Embryonic facial prominence (tissue), 1 donor: ENCODE data around the gene SLC25A12.
A peak's percentile ranks its signal among the peaks of the same experiment; 100 is the strongest.
"Not testable (repeated sequence)": the region's sequence is repeated elsewhere in the genome, so short reads cannot be mapped to it uniquely, and the experiment has no call there.

Experiments
- DNase-seq: peaks from one replicate; pipeline ENCODE4 v3.0.0-alpha.2; 2016; ENCODE audit errors: extremely low spot score

Gene SLC25A12

DNA sequence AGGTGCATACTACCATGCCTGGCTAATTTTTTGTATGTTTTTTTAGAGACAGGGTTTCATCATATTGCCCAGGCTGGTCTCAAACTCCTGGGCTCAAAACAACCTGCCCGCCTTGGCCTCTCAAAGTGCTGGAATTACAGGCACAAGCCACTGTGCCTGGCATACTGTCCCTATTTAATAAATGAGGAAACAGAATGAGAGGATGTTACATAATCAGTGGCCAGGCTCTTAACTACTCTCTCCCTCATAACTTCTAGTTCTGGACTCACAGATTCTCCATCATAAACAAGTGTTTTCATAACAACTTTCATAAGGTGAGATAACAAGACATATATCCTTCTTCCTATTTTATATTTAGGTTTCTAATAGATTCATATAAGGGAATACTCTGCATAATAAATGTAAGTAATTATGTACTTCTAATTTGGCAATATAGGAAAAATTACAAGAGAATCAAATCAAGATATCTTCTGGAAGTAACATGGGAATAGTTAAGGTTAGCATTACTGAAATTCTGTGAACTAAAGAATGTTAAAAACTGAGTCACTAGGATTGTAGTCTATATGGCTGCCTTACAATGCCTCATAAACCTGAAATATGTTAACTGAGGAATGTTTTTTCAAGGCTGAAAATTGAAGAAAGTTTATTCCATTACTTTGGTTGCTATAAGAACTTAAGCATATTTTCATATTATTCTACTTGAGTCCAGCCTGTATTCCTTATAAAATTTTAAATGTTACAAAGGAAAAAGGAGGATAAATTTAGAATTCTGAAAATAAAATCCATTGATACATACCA is 71.3 kb downstream of the SLC25A12 start:
- no peak for DNase-seq

DNA sequence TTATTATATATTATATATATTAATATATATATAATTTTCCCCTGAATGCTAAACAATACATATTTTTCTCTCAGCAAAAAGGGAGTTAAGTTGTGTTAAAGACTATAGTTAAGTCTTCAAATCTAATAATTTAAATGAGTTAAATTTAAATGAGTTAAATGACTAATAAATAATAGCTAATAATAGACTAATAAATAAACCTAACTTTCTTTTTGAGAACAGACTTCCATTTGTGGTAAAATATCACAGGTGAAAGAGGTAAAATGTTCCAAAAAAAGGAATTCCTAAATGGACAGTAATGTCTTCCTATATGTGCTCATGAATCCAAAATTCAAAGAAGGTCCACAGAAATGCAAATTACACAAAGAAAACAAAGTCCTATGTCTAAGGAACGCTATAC is 74.6 kb downstream of the SLC25A12 start:
- no peak for DNase-seq

DNA sequence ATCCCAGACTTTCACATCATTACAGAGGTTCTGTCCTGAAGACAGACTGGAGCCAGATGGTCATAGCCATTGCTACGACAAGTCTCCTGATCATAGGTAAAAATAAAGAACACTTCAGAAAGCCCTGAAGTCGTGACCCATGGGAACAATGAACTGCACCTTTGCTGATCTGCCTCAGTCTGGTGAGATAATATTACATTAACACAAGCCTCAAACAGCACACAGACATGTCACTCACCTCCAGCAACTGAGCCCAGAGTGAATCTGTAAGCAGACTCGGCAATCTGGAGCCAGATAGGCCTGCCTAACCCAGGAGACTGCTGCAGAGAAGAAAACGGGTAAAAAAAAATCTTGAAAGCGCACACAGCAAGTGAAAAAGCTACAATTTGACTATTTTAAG is 79.2 kb downstream of the SLC25A12 start:
- DNase-seq, result no peak

DNA sequence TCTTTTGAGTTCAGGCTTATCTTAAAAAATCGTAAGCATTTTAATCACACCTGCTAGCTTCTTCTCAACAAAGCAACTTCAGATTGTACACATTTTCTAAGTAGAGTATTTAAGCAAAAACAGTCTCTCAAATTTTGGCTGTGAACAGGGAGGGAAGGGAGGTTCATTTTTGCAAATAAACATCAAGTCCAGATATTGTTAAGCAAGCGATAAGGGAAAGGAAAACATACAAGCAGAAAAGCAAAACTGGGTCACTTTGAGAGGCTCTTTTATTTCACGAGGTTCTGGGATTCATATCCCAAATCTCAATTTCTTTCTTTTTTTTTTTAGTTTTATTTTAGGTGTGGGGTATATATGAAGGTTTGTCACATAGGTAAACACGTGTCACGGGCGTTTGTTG is 79.9 kb downstream of the SLC25A12 start:
- no peak for DNase-seq

DNA sequence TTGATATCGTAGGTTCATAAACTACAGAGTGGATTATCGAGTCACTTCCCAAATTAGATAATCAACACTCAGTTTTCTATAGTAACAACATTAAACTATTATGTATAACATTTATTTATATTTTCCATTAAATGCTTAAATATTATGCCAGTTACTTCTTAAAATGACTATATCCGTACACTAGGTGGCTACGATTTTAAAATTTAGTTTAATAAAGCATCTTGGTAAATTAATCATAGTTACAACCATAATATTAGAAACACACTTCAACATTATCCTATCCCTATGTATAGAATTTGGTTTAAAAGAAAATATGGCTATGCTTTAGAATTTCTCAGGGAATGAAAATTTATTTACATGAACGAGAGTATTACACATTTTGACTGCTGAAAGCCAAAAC is 80.3 kb downstream of the SLC25A12 start:
- DNase-seq, result no peak

DNA sequence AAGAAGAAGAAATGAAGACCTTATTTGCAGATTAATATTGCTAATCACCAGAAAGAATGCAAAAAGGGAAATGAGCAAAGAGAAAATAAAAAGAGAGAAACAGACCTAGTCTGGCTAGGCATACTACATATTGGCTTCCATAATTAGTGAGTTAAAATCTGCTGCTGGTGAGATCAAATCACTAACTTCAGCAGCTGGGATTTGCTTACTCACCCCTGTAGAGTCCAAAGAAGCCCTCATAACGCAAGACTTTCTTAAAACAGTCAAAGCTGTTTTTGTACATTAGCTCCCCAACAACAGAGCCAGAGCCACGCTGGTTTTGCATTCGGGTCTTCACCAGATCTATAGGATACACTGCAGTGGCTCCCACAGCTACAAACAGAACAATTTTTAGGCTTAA is 80.9 kb downstream of the SLC25A12 start:
- DNase-seq, result no peak

DNA sequence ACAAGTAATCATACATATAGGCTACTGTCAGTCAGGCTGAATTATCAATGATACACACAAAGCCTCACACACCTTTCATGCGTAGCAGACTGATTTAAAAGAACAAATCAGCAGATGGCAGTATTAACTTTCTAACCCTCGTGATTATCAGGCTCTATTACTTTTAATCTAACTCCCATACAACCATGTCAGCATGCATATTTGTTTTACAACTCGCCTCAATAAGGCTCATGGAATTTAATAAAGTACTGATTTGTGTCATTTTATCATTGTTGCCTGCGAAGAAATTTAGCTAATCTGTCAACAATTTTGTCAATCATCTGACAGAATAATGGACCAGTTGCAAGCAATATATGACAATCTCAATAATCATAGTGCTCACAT is 82.8 kb downstream of the SLC25A12 start:
- no peak for DNase-seq

DNA sequence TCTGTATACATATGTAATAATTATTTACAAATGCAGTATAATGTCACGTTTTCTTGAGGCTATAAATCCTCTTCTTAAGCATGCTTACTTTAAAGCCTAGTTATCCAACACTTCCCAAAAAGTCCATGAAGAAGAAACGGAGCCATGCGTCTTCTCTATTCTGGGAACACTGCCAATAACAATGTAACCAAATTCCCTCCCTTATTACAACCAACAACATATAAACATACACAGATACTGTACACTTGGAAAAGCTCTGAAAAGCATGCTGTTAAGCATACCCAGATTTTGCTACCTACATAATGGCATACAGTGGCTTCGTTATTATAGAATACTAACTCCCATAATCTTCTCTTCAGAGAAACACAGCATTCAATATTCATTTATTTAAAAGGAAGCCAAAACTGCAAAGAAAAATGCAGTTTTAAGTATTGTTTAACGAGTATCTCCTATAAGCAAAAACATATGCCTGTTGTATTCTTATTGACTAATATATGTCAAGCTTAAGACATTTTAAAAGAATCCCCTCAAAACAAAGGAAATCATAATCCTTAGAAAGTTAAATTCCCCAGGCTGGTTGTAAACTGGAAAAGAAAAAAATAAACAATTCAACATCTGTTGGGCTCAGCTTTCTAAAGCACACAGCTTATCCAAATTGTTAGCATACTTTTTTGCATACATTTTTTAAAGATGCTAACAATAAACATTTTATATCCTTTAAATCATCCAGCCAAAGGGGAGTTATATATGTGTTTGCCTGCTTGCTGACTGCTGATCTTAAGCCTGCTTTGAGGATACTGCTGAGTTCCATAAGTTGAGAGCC is 83.4 kb downstream of the SLC25A12 start:
- peak; percentile 73 for DNase-seq

DNA sequence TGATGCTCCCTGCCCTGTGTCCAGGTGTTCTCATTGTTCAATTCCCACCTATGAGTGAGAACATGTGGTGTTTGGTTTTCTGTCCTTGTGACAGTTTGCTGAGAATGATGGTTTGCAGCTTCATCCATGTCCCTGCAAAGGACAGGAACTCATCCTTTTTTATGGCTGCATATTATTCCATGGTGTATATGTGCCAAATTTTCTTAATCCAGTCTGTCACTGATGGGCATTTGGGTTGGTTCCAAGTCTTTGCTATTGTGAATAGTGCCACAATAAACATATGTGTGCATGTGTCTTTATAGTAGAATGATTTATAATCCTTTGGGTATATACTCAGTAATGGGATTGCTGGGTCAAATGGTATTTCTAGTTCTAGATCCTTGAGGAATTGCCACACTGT is 85.2 kb downstream of the SLC25A12 start:
- not testable (repeated sequence) for DNase-seq

DNA sequence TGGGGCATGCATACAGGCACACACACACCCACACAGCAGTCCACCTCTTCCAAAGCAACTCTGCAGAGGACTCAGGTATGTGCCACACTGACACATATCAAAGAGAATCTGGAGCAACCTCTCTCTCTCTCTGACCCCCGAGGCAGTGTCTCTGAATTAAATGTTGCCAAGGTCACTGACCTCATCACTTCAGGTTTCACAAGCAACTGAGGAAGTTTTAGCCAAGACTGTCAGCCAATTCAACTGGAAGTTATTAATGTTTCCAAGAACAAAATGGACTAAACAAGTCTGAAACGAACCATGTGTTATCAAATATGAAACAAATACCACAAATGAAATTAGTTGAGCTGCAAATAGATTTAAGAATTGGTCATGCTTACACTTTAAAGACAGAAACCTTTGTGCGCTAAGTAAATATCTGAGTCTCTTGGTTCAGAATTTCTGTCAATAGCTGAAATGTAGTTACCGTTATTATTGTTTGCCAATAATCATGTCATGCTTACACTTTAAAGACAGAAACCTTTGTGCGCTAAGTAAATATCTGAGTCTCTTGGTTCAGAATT is 86.1 kb downstream of the SLC25A12 start:
- DNase-seq, result no peak

DNA sequence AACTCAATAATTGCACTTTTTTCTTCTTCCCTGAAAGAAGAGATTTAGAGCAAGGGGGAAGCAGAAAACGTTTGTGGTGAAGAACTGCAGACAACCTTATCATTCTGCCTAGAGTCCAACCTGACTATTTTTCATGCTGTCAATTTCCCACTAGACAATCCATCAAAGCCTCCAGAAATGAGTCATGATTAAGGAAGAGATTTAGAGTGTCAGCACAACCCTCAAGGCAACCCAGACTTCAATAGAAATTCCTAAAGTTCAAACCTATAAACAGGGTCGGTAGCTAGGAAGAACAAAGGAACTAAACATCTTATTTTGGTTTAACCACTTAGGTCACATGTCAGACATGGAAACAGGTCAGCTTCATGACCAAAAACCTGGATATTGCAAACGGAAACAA is 86.9 kb downstream of the SLC25A12 start:
- DNase-seq, result no peak

DNA sequence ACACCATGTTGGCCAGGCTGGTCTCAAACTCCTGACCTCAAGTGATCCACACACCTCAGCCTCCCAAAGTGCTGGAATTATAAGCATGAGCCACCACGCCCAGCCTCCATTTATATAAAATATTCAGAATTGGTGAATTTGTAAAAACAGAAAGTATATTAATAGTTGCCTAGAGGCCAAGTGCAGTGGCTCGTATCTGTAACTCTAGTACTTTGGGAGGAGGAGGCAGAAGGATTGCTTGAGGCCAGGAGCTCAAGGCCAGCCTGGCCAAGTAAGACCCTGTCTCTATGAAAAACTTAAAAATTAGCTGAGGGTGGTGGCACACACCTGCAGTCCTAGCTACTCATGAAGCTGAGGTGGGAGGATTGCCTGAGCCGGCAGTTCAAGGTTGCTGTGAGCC is 89.6 kb downstream of the SLC25A12 start:
- no peak for DNase-seq

DNA sequence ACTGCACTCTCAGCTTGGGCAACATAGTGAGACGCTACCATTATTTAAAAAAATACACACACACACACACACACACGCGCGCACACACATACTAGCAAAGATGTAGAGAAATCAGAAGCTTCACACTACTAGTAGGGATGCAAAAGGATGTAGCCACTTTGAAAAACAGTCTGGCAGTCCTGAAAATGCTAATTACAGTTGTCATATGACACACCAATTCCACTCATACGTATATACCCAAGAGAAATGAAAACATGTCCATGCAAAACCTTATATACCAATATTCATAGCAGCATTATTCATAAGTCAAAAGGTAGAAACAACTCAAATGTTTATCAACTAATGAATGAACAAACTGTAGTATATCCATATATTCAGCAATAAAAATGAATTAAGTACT is 90.3 kb downstream of the SLC25A12 start:
- no peak for DNase-seq

DNA sequence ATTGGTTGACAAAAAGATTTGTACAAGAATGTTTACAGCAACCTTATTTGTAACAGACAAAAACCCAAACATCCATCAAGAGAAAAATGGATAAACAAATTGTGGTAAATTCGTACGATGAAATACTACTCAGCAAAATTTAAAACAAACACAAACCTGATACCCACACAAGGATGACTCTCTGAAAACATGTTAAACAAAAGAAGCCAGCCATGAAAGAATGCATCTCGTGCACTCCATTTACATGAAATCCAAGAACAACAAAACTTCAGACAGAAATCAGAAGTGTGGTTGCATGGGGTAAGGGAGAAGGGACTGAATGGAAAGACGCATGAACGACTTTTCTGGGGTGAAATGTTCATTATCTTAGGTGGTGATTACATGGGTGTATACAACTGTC is 93.4 kb downstream of the SLC25A12 start:
- no peak for DNase-seq

DNA sequence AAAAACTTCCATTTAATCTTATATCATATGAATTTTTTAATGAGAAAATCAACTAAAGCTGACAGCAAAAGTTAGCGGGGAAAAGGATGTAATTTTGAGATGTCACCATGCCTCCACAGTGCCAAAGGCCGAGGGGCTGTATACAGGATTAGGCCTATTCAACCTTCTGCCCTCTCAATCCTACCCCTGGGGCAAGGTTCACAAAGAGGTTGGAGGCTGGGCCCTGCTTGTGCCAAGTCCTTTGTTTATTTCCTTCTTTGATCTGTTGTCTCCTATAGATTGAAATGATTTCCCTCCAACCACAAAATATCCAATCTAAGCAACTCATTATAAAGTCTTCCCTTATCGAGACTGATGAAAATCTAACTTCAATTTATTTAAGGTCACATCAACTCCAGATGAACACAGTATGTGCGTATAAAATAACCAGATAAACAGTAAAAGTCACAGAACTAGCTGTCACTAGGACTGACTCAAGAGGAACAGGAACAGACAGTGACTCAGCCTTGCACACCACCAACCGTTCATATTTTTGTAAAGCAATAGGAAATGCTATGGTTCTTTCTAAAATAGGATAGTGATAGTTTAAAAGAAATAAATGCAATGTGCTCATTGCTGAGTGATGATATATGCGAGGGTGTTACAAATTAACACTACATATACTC is 95.8 kb downstream of the SLC25A12 start:
- DNase-seq, result no peak

DNA sequence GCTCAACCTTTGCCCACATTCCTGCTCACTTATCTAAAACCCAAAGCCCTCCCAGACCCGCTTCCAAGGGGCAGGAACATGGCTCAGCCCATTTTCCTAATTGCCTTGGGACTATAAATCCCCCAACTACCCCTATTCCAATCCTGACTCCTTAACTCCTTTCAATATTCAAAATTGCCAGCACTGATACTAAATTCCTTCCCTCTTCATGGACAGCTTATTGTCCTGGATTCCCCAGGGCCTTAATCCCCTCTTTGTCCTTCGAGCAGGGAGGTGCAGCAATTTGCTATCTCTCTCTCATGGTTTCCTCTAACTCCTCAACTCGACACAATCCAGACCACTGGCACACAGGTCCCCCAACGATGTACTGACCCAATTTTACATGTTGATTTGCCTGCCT is 99.1 kb downstream of the SLC25A12 start:
- DNase-seq, result no peak

DNA sequence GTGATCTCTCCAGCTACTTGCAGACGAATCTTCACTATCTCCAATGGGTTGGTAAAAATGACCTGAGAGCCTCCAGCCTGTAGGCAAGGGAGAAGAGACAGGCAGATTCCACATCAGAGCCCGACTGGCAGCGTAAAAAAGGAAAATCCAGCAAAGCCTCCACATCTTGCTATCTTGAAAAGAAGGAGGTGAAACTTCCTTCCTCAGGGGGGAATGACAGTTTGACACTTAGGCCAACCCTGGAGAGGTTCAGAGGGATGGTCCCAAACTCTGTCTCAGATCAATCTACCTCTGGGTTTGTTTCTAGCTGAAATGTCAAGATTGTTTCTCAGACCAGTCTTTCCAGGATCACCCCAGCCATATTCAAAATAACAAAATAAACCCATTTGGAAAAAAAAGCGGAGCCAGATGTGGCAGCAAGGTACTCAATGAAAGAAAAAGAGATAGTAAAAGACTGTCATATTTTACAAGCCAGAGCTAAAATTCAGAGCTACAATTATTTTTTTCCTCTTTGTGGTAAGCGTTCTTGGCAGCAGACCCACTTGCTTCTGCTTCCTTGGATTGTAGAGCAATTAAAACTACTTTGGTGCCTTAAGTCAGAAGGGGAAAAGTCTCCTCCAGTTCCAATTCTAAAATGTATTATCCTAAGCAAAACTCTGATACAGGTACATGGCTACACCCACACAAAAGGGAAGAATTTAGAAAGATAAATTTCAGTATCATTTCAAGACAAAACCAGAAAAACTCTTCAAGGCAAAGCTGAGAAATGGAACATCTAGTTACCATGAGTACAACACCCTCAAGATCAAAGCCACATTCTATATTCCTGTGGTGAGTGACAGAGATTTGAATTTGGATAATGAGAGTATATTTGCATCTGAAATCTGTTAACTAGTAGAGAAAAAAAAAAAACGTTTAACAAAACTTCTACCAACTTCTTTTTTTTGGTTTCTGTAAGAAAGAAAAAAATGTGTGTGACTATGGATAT is 100.1 kb downstream of the SLC25A12 start:
- no peak for DNase-seq

DNA sequence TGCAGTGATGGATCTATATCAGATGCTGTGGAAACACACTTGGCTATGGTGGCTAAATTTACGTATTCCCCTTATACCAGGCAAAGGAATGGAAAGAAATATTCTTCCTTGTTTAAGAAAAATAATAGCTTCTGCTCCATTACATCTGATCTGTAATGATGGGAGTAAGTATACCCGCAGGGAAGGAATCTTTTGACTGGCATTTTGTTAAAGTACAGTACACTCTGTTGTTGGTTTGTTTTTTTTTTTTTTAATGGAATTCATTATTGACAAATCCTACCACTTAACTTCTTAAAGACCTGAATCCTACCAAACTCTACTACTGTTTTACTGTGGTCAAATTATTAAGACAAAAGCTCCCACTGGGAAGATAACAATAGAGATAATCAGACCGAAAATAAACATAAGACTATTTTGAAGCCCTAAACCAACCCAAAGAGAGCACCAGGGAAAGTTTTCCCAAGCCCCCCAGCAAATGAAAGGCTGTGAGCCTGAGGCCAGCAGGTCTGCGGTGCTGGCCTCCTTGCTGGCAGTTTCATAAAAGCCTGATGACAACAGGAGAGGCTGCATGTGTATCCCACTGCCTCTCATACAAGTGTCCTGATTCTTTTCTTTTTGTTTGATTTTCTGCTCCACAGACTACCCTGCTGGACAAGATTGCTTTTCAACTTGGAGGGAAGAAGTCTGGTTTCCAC is 101.0 kb downstream of the SLC25A12 start:
- no peak for DNase-seq

DNA sequence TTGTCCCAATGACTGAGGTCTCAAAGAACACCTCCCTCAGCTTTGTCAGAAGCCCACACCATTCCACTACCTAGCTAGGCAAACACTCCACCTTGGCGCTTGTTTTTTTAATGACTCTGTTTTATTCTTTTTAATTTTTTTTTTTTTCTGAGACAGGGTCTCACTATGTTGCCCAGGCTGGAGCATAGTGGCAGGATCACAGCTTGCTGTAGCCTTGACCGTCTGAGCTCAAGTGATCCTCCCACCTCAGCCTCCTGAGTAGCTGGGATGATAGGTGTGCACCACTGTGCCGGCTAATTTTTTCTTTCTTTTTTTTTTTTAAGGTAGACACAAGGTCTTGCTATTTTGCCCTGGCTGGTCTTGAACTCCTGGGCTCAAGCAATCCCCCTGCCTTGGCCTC is 101.9 kb downstream of the SLC25A12 start:
- DNase-seq, result no peak

DNA sequence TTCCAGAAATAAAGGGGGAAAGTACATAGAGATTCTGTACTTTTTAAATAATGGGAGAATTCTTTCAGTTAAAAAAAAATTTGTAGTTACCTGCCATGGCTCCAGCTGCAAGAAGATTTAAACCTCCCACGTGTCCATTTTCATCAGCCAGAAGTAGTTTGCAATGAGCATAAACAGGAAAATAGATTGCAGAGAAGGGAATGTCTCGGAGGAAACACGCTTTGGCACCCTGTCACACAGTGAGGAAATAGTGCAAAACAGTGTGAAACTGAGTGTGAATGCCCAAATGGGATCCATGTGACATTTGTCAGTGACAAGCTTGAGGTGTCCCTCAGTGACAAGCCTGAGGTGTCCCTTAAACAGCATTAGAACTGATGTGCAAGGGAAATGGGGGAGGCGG is 102.7 kb downstream of the SLC25A12 start:
- no peak for DNase-seq

DNA sequence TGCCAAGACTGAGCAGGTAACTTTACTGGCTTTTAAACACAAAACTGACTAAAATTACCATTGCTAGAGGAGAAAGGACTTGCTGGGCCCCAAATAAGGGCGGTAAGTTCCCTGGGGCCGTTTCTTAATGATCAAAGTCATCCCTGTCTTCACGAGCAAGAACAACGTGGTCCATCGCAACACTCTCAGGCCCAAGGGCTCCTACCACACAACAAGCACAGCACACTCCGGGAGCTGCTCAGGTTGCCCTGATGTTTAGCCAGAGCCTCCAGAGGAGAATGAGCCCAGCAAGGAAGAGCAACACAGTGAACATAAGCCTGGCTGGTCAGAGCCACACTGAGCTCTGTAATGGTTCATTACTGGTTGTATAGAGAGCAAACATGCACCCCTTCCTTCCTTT is 104.1 kb downstream of the SLC25A12 start:
- DNase-seq, result no peak
